HepG2 (cell line): ENCODE data around the gene ARL3. TPM values are rescaled to one million over a fixed set of nuclear protein-coding genes. Genes with fewer than 3 reads are reported as not detected.

Experiments
- ARNT2 ChIP-seq: sonication (generic); formaldehyde crosslinking; IDR thresholded peaks from 2 replicates; pipeline ENCODE4 v1.8.0; 2022; ENCODE audit warnings: mild to moderate bottlenecking, low read depth, missing genetic modification reagents, moderate library complexity
- DPF2 ChIP-seq: sonication (generic); formaldehyde crosslinking; IDR thresholded peaks from 2 replicates; pipeline ENCODE4 v1.4.0; 2020; ENCODE audit warnings: mild to moderate bottlenecking, low read depth, missing genetic modification reagents, borderline replicate concordance
- FOXK1 ChIP-seq: sonication (generic); formaldehyde crosslinking; IDR thresholded peaks from 2 replicates; pipeline ENCODE4 v1.4.0; 2020; ENCODE audit warnings: low read depth, missing genetic modification reagents, borderline replicate concordance
- HOXA7 ChIP-seq: sonication (generic); formaldehyde crosslinking; IDR thresholded peaks from 2 replicates; pipeline ENCODE4 v1.8.1; 2022; ENCODE audit warnings: mild to moderate bottlenecking, missing genetic modification reagents, moderate library complexity
- MYC ChIP-seq: sonication (generic); formaldehyde crosslinking; IDR thresholded peaks from 2 replicates; pipeline ENCODE4 v1.9.0; 2021; ENCODE audit warnings: missing genetic modification reagents, borderline replicate concordance
- NPAS2 ChIP-seq: sonication (generic); formaldehyde crosslinking; IDR thresholded peaks from 2 replicates; pipeline ENCODE4 v1.8.0; 2022; ENCODE audit warnings: mild to moderate bottlenecking, missing genetic modification reagents, borderline replicate concordance
- REL ChIP-seq: sonication (generic); formaldehyde crosslinking; conservative IDR thresholded peaks from 2 replicates; pipeline ENCODE4 v1.8.0; 2022; ENCODE audit warnings: mild to moderate bottlenecking, missing genetic modification reagents, moderate library complexity
- SIN3A ChIP-seq: IDR thresholded peaks from 2 replicates; pipeline ENCODE4 v1.6.1; 2011; ENCODE audit warnings: low read depth, mild to moderate bottlenecking, control low read depth, low read length, borderline replicate concordance
- SP4 ChIP-seq: sonication (generic); formaldehyde crosslinking; IDR thresholded peaks from 2 replicates; pipeline ENCODE4 v1.8.1; 2023; ENCODE audit warnings: mild to moderate bottlenecking, missing genetic modification reagents
- ZBTB3 ChIP-seq: sonication (generic); formaldehyde crosslinking; IDR thresholded peaks from 2 replicates; pipeline ENCODE4 v1.4.0; 2020; ENCODE audit warnings: low read depth, mild to moderate bottlenecking, moderate library complexity, missing genetic modification reagents, borderline replicate concordance
- ZBTB38 ChIP-seq: sonication (generic); formaldehyde crosslinking; IDR thresholded peaks from 2 replicates; pipeline ENCODE4 v1.5.1; 2020; ENCODE audit warnings: mild to moderate bottlenecking, missing genetic modification reagents
- polyA plus RNA-seq, 8 experiments: library from polyadenylated mRNA; depleted of rRNA in 3 of 8; stranded (reverse) in 7 of 8; unstranded in 1 of 8; fragments of >200 nt; fragmentation: Illumina TruSeq in 4 of 8; extraction: Trizol in 4 of 8; gene quantifications; 2 replicates each; pipeline versions ENCODE4 v1.2.1 to v1.2.3, GENCODE V29; 2011 to 2016; ENCODE audit warnings: low read depth in 4 of 8, missing spikeins in 1 of 8, mixed read lengths in 1 of 8; ENCODE audit not compliant: insufficient read depth in 1 of 8
- total RNA-seq, 5 experiments: library from RNA; depleted of rRNA; stranded (reverse); fragments of >200 nt; fragmentation: Illumina TruSeq; extraction: Trizol; gene quantifications; 2 replicates each; pipeline ENCODE4 v1.2.3, GENCODE V29; 2016; ENCODE audit warnings: low read depth in 1 of 5
- TF ChIP-seq, protein P1 (sequence below): sonication (generic); formaldehyde crosslinking; IDR thresholded peaks from 2 replicates; pipeline ENCODE4 v1.9.0; 2021; ENCODE audit warnings: mild to moderate bottlenecking, missing genetic modification reagents
- TF ChIP-seq, protein P2 (sequence below): sonication (generic); formaldehyde crosslinking; IDR thresholded peaks from 2 replicates; pipeline ENCODE4 v1.4.0; 2020; ENCODE audit warnings: missing genetic modification reagents
- TF ChIP-seq, protein P3 (sequence below): sonication (generic); formaldehyde crosslinking; IDR thresholded peaks from 2 replicates; pipeline ENCODE4 v1.9.0; 2021; ENCODE audit warnings: missing genetic modification reagents, borderline replicate concordance
- TF ChIP-seq, protein P4 (sequence below): IDR thresholded peaks from 2 replicates; pipeline ENCODE4 v1.6.1; 2016; ENCODE audit warnings: low read depth, borderline replicate concordance
- TF ChIP-seq, protein P5 (sequence below): sonication (generic); formaldehyde crosslinking; IDR thresholded peaks from 2 replicates; pipeline ENCODE4 v1.8.1; 2023; ENCODE audit warnings: mild to moderate bottlenecking, missing genetic modification reagents

Gene ARL3
- total and polyA plus RNA-seq, 2 of the 13 experiments (the other 11 are each of a cell fraction or from before 2014, with no cell fraction given): 5.2 to 6.6 TPM

DNA sequence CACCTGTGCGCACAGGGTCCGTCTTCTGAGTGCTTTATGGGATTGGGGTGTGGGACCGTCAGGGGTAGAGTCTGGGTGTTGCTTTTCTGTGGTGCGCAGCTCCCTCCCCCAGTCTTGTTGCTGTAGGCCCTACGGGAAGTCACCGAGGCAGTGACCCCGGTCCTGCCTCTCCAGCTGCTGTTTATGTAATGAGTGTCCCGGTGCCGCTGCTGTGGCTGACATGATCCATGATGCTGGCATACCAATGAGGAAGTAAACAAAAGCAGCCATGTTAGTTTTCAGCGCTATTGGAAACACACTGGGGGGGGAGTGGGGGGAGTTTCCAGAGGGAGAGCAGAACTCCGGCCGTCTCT lies 68.8 kb downstream of the ARL3 start (continued):
- TF ChIP-seq, protein P1, sequence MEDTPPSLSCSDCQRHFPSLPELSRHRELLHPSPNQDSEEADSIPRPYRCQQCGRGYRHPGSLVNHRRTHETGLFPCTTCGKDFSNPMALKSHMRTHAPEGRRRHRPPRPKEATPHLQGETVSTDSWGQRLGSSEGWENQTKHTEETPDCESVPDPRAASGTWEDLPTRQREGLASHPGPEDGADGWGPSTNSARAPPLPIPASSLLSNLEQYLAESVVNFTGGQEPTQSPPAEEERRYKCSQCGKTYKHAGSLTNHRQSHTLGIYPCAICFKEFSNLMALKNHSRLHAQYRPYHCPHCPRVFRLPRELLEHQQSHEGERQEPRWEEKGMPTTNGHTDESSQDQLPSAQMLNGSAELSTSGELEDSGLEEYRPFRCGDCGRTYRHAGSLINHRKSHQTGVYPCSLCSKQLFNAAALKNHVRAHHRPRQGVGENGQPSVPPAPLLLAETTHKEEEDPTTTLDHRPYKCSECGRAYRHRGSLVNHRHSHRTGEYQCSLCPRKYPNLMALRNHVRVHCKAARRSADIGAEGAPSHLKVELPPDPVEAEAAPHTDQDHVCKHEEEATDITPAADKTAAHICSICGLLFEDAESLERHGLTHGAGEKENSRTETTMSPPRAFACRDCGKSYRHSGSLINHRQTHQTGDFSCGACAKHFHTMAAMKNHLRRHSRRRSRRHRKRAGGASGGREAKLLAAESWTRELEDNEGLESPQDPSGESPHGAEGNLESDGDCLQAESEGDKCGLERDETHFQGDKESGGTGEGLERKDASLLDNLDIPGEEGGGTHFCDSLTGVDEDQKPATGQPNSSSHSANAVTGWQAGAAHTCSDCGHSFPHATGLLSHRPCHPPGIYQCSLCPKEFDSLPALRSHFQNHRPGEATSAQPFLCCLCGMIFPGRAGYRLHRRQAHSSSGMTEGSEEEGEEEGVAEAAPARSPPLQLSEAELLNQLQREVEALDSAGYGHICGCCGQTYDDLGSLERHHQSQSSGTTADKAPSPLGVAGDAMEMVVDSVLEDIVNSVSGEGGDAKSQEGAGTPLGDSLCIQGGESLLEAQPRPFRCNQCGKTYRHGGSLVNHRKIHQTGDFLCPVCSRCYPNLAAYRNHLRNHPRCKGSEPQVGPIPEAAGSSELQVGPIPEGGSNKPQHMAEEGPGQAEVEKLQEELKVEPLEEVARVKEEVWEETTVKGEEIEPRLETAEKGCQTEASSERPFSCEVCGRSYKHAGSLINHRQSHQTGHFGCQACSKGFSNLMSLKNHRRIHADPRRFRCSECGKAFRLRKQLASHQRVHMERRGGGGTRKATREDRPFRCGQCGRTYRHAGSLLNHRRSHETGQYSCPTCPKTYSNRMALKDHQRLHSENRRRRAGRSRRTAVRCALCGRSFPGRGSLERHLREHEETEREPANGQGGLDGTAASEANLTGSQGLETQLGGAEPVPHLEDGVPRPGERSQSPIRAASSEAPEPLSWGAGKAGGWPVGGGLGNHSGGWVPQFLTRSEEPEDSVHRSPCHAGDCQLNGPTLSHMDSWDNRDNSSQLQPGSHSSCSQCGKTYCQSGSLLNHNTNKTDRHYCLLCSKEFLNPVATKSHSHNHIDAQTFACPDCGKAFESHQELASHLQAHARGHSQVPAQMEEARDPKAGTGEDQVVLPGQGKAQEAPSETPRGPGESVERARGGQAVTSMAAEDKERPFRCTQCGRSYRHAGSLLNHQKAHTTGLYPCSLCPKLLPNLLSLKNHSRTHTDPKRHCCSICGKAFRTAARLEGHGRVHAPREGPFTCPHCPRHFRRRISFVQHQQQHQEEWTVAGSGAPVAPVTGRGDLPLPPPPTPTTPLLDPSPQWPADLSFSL: no peak
- TF ChIP-seq ARNT2 (CRISPR knock-in tag) (no peak), NPAS2 (CRISPR knock-in tag) (no peak), MYC (CRISPR knock-in tag) (no peak), ZBTB3 (CRISPR knock-in tag) (no peak), SP4 (CRISPR knock-in tag) (no peak; the same call in 1 of the 2 replicates), FOXK1 (CRISPR knock-in tag) (peak; percentile 80; the same call in 1 of the 2 replicates), DPF2 (CRISPR knock-in tag) (no peak; the same call in 1 of the 2 replicates), HOXA7 (CRISPR knock-in tag) (no peak), REL (no peak), ZBTB38 (no peak), SIN3A (peak; percentile 82; the same call in 1 of the 2 replicates)
- TF ChIP-seq, protein P2, sequence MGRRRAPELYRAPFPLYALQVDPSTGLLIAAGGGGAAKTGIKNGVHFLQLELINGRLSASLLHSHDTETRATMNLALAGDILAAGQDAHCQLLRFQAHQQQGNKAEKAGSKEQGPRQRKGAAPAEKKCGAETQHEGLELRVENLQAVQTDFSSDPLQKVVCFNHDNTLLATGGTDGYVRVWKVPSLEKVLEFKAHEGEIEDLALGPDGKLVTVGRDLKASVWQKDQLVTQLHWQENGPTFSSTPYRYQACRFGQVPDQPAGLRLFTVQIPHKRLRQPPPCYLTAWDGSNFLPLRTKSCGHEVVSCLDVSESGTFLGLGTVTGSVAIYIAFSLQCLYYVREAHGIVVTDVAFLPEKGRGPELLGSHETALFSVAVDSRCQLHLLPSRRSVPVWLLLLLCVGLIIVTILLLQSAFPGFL (CRISPR knock-in tag): no peak
- TF ChIP-seq, protein P3, sequence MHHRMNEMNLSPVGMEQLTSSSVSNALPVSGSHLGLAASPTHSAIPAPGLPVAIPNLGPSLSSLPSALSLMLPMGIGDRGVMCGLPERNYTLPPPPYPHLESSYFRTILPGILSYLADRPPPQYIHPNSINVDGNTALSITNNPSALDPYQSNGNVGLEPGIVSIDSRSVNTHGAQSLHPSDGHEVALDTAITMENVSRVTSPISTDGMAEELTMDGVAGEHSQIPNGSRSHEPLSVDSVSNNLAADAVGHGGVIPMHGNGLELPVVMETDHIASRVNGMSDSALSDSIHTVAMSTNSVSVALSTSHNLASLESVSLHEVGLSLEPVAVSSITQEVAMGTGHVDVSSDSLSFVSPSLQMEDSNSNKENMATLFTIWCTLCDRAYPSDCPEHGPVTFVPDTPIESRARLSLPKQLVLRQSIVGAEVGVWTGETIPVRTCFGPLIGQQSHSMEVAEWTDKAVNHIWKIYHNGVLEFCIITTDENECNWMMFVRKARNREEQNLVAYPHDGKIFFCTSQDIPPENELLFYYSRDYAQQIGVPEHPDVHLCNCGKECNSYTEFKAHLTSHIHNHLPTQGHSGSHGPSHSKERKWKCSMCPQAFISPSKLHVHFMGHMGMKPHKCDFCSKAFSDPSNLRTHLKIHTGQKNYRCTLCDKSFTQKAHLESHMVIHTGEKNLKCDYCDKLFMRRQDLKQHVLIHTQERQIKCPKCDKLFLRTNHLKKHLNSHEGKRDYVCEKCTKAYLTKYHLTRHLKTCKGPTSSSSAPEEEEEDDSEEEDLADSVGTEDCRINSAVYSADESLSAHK: no peak
- TF ChIP-seq, protein P4, sequence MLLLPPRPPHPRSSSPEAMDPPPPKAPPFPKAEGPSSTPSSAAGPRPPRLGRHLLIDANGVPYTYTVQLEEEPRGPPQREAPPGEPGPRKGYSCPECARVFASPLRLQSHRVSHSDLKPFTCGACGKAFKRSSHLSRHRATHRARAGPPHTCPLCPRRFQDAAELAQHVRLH (CRISPR knock-in tag): no peak
- TF ChIP-seq, protein P5, sequence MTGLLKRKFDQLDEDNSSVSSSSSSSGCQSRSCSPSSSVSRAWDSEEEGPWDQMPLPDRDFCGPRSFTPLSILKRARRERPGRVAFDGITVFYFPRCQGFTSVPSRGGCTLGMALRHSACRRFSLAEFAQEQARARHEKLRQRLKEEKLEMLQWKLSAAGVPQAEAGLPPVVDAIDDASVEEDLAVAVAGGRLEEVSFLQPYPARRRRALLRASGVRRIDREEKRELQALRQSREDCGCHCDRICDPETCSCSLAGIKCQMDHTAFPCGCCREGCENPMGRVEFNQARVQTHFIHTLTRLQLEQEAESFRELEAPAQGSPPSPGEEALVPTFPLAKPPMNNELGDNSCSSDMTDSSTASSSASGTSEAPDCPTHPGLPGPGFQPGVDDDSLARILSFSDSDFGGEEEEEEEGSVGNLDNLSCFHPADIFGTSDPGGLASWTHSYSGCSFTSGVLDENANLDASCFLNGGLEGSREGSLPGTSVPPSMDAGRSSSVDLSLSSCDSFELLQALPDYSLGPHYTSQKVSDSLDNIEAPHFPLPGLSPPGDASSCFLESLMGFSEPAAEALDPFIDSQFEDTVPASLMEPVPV (CRISPR knock-in tag): no peak
